GM18526 (cell line): ENCODE measurements around the gene PCTP.

Source experiments
- POLR2A ChIP-seq: IDR thresholded peaks from 3 replicates; pipeline ENCODE4 v1.6.1; 2011; ENCODE audit not compliant: insufficient read length; ENCODE audit errors: extremely low read depth

The PCTP gene

GRCh38 chr17:55741356-55741700 lies 9.5 kb upstream of the PCTP start:
- no peak for TF ChIP-seq POLR2A

DNA sequence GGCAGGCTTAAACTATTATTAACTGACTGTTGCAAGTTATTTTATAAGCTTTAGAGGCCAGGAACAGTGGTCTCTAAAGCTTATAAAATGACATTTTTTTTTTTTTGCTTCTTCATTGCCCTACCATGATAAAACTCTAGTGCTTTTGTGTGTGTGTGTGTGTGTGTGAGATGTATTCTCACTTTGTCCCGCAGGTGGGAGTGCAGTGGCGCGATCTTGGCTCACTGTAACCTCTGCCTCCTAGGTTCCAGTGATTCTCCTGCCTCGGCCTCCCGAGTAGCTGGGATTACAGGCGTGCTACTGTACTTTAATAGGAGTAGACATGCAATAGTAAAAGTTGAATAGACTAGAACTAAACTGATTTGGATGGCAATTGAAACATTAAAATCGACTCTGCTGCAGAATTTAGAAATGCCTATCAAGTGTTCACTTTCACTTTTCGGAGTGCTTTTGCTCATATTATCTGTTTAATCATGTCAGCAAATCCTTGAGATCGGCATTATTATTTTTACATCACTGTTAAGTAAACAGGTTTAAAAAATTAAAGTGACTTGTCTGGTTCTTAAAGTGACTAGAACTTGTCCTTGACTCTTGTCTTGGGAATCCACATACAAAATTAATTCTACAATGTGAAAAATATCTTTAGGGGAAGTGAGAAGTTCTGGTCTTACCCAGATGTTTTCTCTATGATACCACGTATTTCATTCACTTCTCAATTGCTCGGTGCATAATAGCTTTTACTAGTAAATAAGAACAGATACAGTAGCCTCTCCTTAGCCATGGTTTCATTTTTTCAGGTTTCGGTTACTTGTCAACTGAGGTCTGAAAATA lies 8.4 kb upstream of the PCTP start:
- no peak for TF ChIP-seq POLR2A

DNA sequence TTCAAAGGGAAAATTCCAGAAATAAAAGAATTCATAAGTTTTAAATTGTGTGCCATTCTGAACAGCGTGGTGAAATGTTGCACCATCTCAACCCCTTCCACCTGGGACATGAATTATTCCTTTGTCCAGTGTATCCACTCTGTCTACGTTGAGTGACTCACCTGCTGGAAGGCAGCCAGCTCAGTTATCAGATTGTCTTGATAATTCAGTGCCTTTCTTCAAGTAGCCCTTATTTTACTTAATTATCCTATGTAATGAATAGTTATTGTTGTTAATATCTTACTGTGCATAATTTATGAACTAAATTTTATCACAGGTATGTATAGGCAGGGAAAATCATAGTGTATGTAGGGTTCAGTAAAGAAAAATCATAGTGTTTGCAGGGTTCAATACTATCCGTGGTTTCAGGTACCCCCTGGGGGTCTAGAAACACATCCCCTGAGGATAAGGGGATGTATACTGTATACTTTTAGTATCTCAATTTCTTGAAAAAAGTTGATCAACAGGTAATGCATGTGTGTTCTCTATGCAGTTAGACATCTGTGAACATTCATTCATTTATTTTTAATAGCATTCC lies 7.7 kb upstream of the PCTP start:
- TF ChIP-seq POLR2A = no peak

- no peak for TF ChIP-seq POLR2A
These were observed 5.6 kb upstream of the PCTP start for GRCh38 chr17:55745258-55745657.

- TF ChIP-seq POLR2A = no peak
These were observed 4.4 kb upstream of the PCTP start for GRCh38 chr17:55746466-55746865.

DNA sequence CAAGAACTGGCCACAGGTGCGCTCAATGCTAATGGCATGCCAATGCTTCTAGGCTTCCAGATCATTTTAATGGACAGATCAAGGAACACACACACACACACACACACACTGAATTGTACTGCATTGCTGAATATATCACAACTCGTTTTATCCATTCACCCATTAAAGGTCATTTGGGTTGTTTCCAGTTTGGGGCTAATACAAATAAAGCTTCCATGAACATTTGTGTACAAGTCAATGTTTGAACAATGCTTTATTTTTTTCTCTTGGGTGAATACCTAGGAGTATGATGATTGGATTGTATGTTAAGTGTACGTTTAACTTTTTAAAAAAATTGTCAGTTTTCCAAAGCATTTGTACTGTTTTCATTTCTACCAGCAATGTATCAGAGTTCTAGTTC lies 3.6 kb upstream of the PCTP start:
- no peak for TF ChIP-seq POLR2A

DNA sequence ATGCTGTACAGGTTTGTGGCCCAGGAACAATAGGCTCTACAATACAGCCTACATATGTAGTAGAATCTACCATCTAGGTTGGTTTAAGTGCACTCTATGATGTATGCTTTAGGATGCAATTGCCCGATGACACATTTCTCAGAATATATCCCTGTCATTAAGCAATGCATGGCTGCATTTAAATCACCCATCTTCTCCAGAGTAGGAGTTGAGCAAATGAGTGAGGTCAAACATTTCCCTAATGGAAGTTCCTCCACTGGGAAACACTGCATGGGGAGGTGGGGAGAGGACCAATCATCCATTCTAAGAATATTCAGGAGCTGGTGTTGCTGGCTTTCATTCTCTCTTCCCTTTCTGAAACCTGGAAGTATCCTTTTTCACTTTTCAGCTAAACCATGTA lies 2.0 kb upstream of the PCTP start:
- no peak for TF ChIP-seq POLR2A

GRCh38 chr17:55749985-55750384 lies 866 bp upstream of the PCTP start:
- TF ChIP-seq POLR2A = no peak

- TF ChIP-seq POLR2A = no peak
These were observed 934 bp downstream of the PCTP start for GRCh38 chr17:55751720-55752250.

DNA sequence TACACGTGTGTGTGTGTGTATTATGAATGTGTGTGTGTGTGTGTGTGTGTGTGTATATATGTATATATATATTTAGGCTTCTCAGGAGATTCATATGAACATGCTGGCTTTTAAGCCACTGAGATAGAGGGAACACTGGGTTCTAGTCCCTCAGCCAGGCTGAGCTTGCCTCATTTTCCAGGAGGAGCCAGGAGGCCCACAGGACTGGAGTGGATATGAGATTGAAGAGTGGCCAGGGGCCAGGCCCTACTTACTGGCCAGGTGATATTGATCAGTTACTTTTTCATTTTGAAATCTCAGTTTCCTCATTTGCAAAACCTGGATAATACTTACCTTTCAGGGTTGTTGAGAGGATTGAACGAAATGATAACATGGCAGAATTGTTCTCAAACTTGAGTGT lies 5.8 kb downstream of the PCTP start:
- TF ChIP-seq POLR2A = no peak

GRCh38 chr17:55757659-55758058 lies 6.8 kb downstream of the PCTP start:
- no peak for TF ChIP-seq POLR2A

DNA sequence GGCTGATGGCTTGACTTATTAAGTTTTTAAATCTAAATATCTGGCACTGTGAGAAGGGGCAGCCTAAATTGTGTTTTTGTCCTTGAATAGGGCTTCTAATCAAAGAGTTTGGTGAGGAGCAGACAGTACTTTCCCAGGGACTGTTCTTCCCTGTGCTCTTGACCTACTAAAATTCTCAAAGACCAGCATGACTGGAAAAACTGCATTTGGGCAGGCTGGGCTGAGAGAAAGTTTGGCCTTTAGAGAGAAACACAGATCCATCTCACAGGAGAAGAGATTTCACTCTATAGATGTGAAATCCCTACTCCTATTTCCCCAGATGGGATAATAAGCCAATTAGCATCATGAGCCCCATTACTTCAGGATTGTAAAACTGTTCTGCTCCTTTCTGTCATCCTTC lies 7.3 kb downstream of the PCTP start:
- no peak for TF ChIP-seq POLR2A

- no peak for TF ChIP-seq POLR2A
These were observed 9.9 kb downstream of the PCTP start for GRCh38 chr17:55760643-55761355.

- no peak for TF ChIP-seq POLR2A
These were observed 11.4 kb downstream of the PCTP start for GRCh38 chr17:55762086-55762858.

DNA sequence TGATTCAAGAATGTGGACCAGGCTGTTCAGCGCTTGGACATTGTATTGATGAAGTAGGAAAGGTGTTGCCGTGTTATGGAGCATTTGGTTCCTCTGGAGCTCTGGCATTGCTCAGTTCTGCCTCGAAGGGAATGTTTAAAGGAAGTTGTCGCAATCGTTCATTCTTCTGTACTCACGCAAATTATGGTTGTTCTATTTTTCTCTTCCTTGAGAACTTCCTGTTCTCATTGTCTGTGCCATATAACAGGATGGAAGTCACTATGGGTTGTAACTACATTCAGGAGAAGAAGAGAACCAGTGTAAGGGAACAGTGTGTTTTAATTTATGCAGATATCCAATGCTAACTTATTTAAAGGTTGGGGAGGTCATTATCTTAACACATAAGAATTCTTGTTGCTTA lies 13.0 kb downstream of the PCTP start:
- no peak for TF ChIP-seq POLR2A

- no peak for TF ChIP-seq POLR2A
These were observed 13.8 kb downstream of the PCTP start for GRCh38 chr17:55764610-55765009.

DNA sequence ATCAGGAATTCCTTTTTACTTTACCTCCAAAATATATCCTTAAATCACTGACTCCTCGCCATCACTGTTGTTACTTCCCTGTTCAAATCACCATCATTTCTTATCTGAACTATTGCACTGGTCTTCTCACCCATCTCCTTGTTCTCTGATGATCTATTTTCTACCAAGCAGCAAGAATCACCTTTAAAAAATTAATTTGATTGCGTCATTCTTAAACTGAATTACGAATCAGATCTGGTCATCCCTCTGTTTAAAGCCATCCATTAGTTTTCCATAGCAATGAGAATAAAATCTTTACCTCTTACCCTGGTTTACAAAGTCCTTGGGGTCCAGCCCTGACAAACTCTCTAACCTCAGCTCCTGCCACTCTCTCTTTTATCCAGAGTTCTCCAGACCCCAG lies 14.6 kb downstream of the PCTP start:
- no peak for TF ChIP-seq POLR2A
